Bronchial smooth muscle cell (primary cell): Measurements from ENCODE around the gene TMEM271. TPM values are rescaled to one million over a fixed set of nuclear protein-coding genes. Genes with fewer than 3 reads are reported as not detected.

Experiments used
- total RNA-seq: library from RNA; depleted of rRNA; stranded (reverse); fragments of >200 nt; gene quantifications from 2 replicates; pipeline ENCODE4 v1.2.1, GENCODE V29; 2014

TMEM271 gene, protein sequence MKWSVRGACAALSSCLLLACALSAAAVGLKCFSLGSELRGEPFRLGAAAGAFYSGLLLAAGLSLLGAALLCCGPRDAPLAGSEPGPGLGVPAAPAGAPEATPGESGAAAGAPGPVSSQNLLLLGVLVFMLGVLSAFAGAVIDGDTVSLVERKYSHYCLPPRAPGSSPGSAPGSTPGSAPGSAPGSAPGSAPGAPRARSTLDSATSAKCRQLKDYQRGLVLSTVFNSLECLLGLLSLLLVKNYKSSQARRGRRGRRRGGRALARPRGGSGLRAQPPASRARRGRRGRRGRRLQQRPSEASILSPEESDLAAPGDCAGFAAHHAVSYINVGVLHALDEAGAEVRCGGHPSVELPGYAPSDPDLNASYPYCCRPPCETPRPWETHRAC
- not detected in 2 replicates for total RNA-seq

DNA sequence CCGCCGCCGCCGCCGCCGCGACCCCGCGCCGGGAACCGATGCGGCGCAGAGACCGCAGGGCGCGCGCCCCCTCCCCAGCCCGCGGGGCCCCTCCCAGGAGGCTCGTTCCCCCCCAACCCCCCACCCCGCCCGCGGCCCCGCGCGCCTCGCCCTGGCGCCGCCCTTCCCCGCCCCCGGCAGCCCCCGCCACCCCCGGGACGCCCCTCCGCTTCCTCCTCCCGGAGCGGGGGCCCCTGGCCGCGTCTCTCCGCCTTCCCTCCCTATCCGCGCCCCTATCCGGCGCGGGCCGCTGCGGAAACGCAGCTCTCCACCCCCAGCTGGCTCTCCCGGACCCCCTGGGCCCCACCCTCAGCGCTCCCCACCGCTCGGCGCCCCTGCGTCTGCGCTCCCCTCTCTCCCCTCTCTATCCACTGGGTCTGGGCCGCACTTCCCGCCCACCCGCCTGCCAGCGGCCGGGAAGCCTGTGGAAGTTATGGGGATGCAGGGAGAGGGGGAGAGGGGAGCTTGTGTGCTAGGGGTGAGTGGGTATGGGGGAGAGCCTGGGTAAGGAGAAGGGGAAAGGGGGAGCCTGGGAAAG lies at the start of gene TMEM271:
TMEM271 (minus strand) TSS at position 51 of the 577 bp plus-strand sequence. CDS start 233 bp downstream, outside the sequence.

DNA sequence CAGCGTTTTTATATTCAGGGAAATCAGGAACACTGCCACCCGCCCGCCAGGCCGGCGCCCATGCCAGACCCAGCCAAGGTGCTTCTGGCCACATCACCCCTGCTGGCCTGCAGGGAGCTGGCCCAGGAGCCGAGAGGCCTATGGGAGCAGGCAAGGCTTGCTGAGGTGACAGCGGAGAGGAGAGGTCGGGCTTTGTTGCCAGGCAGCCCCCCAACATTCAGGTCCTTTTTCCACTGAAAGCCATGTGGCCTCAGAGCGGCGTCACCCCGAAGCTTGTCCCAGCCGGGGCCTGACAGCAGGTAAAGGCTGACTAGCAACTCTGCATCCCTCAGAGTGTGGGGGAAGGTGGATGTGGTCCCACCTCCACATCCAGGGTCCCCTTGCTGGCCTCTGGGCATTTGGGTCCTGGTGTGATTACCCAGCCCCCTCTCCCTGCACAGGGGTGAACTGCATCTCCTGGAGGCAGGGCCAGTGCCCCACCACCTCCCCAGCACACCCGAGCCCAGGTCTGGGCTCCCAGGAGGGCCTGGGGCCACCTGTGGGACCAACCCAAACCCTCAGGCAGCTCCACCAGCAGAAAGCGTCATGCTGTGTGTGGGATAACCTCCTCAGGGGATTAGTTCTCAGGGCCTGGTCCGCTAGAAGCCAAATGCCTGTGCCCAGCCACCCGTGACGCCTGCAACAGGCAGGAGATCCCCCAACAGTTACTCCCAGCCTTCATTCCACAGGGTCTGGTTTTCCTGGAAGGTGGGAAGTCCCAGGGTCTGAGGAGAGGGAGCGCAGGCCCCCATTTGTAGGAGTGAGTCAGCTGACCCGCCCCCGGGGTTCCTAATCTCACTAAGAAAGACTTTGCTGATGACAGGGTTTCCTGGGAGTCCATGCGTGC lies 48.9 kb upstream of the TMEM271 start, which contains the start of gene PDE6B:
PDE6B (plus strand) TSS at position 869 of the 886 bp plus-strand sequence. CDS start 54 bp downstream, outside the sequence.

Other genes with a start within 250 kb of the TMEM271 start
- 4.8 and 8.0 TPM in 2 replicates for gene ZNF141, start 238.5 kb downstream of the TMEM271 start, total RNA-seq
- 11.7 and 16.7 TPM in 2 replicates for gene ZNF721, start 77.1 kb downstream of the TMEM271 start, total RNA-seq
- gene PIGG, start 77.1 kb downstream of the TMEM271 start, total RNA-seq = 48.0 and 50.3 TPM in 2 replicates
- 0.63 and 1.6 TPM in 2 replicates for gene PDE6B, start 49.3 kb upstream of the TMEM271 start, total RNA-seq
- gene ATP5ME, start 98.0 kb upstream of the TMEM271 start, total RNA-seq = 447 and 459 TPM in 2 replicates
- 27.6 and 29.0 TPM in 2 replicates for gene MYL5, start 98.2 kb upstream of the TMEM271 start, total RNA-seq
- gene SLC49A3, start 112.9 kb upstream of the TMEM271 start, total RNA-seq = 5.2 and 6.7 TPM in 2 replicates
- 21.6 and 49.5 TPM in 2 replicates for gene PCGF3, start 129.5 kb upstream of the TMEM271 start, total RNA-seq
- gene CPLX1, start 249.8 kb upstream of the TMEM271 start, total RNA-seq = not detected in 2 replicates